ENCODE data around the gene DDX25.

- TF ChIP-seq CTCF (IDR thresholded peaks at IDR 0.05 in 4 of 5, conservative IDR thresholded peaks at IDR 0.05 in 1 of 5): no peak
- TF ChIP-seq POLR2A (IDR thresholded peaks at IDR 0.05): no peak
Observed at GRCh38 chr11:125943661-125944349, 39.5 kb downstream of the DDX25 start.
